IPS-18c (cell line): ENCODE results near the gene IGLON5.
A peak's percentile ranks its signal among the peaks of the same experiment; 100 is the strongest.

ENCODE experiments used
- H3K4me3 ChIP-seq: 2 replicates; pipeline ENCODE4 v1.7.0; 2013; ENCODE audit warnings: low read depth, mild to moderate bottlenecking, low read length, moderate library complexity; ENCODE audit not compliant: insufficient read depth
- H3K9me3 ChIP-seq: one replicate; pipeline ENCODE4 v1.6.1; 2013; ENCODE audit warnings: mild to moderate bottlenecking, low read length, moderate library complexity; ENCODE audit not compliant: control insufficient read depth, insufficient read depth

IGLON5 gene

DNA sequence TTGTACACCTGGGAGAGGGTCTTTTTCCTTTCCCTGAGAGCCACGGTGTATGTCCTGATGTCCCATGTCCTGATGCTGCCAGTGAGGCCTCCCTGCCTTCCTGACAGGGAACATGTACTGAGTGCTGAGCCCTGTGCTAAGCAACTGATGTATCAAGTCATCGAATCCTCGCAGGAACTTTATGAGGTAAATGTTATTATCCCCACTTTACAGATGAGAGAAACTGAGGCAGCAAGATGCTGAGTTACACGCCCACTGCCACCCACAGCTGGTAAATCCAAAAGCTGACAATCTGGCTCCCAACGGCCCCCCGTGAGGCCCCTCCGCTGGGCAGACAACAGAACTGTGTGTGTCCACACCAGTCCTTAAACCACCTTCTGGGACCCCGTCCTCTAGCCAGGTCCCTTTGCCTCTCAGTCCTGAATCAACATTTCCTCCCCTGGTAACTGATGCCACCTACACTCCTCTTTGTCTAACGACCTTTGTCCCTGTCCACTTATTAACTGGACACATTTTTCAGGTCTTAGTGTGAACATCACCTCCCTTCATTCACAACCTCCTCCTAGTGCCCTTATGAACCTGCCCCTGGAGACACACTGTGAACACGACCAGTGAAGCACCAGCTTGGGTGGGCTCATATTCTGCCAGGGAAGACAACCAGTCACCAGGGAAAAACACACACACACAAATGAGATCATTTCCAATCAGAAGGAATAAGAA is 35.9 kb downstream of the IGLON5 start:
- no peak overlapping the region for H3K4me3 ChIP-seq
- no peaks in the 10 kb centered on the region for H3K9me3 ChIP-seq

DNA sequence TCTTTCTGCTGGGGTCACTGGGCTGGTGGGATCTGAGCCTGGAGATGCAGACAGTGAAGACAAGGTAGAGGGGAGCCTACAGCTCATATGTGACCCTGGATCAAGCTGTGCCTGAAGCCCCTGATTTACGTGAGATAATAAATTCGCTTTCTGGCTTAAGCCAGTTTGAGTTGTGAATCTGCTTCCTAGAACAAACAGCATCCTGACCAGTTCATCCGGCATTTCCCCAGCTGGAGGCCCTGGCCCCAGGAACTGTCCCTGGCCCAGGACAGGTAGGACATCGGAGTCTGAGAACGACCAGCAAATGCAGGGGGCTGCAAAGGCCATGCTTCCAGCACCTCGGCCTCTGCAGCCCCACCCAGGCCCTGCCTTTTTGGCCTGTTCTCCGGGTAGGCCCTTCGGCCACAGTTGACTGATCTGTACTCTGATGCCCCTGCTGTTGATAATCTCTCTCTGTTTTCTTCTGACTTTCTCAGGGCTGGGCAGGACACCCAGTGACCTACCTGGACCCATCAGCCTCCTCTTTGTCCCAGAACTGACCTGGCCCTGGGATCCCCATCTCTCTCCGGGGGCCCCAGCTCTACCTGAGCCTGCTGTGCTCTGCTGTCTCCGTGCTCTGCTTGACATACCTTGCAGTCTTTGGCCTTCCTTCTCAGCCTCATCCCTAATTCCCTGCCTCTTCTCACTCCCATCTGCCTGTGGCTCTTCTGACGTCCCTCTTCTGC is 40.0 kb downstream of the IGLON5 start:
- H3K4me3 ChIP-seq, result no peak overlapping the region
- H3K9me3 ChIP-seq, result no peaks in the 10 kb centered on the region

DNA sequence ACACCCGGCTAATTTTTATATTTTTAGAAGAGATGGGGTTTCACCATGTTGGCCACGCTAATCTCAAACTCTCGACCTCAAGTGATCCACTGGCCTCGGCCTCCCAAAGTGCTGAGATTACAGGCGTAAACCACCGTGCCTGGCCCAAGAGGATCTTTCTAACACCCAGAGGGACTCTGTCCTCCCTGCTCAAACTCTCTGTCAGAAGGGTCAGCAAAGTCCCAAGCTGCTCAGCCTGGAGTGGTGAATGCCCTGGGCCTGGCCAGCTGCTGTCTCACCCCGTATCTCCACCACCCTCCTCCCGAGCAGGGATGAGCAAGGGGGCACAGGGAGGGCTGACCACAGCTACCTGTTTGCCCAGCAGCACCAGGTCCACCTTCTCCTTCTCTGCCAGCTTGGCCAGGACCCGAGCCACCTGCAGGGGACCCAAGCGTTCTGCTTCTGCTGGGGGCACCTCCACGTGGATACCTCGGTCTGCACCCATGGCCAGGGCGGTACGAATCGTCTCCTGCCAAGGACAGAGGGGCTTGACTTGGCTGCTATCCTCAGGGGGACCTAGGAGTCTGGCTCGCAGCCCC is 41.4 kb downstream of the IGLON5 start:
- no peak overlapping the region for H3K4me3 ChIP-seq
- no peaks in the 10 kb centered on the region for H3K9me3 ChIP-seq

DNA sequence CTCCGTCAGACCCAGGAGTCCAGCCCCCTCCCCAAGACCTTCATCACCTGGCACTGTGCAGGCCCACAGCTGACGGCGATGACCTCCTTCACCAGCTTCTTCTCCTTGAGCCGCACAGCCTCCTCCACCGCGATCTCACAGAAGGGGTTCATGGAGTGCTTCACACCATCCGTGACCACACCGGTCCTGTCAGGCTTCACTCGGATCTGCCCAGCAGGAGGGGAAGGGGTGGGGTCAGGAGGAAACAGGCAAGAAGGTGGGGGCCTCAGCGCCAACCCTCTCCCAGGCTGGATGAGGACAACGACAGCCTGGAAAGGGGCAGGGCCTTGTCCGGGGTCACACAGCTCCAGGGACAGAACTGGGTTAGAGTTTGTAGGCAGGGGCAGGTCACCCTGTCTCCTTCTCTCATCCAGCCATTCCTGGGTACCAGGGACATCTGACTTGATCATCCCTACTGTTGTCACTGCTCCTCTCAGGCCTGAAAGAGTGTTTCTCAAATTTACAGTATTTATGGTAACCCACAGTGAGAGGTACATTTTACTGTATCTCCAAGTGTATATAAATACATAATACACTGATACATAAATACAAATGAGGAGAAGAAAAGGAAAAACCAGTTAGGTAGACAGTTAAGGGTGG is 42.8 kb downstream of the IGLON5 start:
- no peaks in the 10 kb centered on the region for H3K9me3 ChIP-seq
- H3K4me3 ChIP-seq, result no peak overlapping the region

DNA sequence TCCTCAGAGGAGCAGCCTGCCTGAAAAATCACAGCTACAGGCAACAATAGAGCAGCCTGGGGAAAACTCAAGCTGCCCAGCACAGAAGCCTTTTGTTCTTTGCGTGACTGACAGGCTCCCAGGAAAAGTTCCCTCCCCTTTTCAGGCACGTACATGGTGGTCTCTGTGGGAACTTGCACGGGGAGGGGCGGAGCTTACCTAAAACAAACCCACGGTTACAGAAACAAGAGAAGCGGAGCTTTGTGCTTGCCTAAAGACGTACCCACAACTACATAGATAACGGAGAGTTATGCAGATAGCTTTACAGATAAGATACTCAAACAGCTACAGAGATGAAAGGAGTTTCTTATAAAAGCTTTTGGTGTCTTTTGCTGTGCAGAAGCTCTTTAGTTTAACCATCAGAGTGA is 43.3 kb downstream of the IGLON5 start:
- no peak overlapping the region for H3K4me3 ChIP-seq
- H3K9me3 ChIP-seq, result no peaks in the 10 kb centered on the region

DNA sequence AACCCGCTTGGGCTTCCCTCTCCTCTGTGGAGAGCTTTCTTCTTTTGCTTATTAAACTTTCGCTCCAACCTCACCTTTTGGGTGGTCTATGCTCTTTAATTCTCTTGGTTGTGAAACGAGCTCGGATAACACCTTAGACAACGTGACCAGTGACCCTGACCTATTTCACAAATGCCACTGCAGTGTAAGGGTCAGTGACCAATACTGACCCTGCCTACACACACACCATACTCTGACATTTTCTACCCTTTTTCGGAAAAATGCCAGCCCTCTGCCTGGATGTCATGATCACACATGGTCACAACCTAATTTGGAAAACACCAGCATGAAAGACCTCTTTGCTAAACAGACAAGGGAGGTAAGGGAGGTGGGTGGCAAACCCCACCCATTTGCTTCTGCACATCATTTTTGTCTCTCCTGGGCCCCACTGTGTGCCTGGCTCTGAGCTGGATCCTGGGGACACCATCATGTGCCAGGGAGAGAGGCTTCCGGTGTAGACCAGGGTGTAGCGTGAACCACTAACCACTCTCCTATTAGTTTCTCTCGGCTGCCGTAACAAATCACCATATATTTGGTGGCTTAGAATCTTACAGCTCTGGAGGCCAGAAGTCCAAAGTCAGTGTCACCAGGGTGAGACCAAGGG is 44.8 kb downstream of the IGLON5 start:
- H3K9me3 ChIP-seq, result no peaks in the 10 kb centered on the region

DNA sequence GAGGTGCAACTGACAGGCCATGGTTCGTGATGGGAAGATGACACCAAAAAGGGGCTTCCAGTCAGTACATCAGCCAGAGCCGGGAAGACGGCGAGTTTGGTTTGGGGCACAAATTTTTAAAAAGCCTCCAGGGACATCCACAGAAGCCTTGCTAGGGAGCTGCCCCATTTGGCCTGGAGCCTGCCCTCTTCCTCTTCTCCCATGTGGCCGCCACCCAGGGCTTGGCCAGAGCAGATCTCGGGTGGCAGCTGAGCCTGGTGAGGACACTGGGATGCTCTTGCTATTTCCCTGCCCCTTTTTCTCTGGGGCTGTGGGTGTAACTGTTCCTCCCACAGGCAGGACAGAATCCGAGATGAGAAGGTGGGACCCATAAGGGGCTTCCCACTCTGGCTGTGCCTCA is 46.5 kb downstream of the IGLON5 start:
- no peak overlapping the region for H3K4me3 ChIP-seq

More for the DNA sequence above, 44.8 kb downstream of the IGLON5 start:
- H3K4me3 ChIP-seq, result no peak overlapping the region

DNA sequence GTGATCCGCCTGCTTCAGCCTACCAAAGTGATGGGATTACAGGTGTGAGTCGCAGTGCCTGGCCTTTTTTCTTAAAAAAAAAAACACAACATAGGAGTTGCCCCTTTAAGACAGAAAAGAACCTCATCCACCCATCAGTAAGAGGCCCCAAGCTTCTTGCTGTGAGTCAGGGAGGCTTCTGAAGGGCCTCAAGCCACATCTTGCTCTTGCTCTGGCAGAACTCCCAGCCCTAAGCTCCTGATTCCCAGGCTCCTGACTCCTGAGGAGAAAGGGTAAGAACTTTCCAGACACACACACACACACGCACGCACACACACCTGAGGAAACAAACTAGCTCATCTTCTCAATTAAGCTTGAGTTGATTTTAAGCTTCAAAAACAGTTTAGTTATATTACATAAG is 47.9 kb downstream of the IGLON5 start:
- H3K4me3 ChIP-seq, result no peak overlapping the region
- H3K9me3 ChIP-seq, result no peaks in the 10 kb centered on the region

More for the DNA sequence above, 46.5 kb downstream of the IGLON5 start:
- H3K9me3 ChIP-seq, result no peaks in the 10 kb centered on the region

DNA sequence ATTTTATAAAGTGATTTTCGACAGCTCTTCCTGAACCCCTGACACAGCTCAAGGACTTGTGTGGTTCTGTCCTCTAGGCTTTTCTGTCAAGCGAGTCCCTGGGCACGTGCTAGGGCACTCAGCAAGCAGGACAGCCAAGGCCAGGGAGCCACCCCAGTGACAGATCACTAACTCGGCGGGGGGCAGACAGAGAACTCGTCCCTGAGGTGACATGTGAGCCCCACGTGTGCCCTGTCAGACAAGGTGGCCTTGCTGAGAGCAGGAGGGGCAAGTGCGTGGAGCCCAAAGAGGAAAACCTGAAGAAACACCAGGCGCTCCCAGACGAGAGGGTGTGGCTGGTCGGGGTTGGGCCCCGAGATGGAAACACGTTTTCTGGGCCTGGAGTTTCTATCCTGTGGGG is 49.8 kb downstream of the IGLON5 start:
- Histone ChIP-seq H3K9me3 (no peaks in the 10 kb centered on the region), H3K4me3 (no peak overlapping the region)

DNA sequence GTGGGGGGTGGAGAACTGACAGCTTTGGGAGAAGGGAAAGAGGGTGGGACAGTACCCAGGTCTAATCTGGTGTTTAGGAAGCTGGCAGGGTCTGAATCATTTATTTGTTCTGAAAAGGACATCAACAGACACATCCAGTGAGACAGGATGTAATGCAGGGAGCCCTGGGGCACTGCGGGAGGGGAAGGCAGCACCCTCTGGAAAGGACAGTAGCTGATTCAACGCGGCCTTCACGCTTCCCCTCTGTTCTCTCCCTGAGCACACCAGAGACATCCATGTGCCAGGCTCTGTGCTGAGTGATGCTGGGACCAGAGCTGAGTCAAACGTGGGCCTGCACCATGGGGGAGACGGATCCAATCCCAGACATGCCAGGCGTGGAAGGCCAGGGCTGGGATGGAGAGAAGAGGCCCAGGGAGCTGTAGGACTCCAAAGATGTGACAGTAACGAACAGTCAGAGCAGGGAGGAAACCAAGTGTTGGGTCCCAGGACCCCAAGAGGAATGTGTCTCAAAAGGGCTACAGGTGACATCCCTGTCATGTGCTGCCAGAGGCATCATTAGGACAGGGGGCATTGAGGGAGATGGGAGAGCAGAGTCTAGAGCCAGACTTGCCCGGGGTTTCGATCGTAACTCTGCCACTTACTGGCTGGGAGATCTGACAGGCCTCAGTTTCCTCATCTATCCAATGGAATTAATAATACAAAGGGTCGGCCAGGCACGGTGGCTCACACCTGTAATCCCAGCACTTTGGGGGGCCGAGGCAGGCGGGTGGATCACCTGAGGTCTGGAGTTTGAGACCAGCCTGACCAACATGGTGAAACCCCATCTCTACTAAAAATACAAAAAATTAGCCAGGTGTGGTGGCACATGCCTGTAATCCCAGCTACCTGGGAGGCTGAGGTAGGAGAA is 53.0 kb downstream of the IGLON5 start:
- no peaks in the 10 kb centered on the region for H3K9me3 ChIP-seq
- H3K4me3 ChIP-seq, result no peak overlapping the region

DNA sequence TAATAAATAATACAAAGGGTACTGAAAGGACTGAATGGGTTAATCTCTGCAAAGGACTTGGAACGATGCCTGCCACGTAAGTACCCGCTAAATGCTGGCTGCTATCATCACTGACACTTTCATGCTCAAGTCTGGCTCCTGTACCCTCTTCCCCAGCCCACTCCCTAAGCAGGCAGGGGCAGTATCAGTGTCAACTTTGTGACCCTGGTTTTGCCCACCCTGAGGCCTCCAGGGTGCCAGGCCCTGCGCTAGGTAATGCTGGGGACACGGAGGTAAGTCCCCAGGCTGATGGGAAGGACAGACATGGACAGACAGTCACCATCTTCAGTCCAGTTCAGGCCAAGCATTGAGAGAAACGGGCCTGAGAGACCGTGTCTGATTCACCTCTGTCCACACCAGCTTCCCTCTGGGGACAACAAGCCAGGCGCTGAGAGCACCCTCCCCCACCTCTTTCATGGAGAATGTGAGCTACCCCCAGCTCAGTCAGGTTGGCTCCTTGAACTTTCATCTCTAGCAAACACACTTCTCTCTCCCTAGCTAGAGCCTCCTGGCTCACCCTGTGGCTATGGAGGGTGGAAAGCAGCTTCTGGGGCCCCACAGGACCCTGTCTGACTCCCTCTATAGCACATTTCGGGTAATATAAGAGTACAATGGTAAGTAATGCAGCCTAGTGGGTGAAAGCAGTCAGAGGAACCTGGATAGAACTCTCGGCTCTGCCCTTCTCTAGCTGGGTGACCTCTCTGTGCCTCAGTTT is 53.9 kb downstream of the IGLON5 start:
- Histone ChIP-seq H3K4me3 (peak overlapping the region; percentile 71), H3K9me3 (no peaks in the 10 kb centered on the region)

DNA sequence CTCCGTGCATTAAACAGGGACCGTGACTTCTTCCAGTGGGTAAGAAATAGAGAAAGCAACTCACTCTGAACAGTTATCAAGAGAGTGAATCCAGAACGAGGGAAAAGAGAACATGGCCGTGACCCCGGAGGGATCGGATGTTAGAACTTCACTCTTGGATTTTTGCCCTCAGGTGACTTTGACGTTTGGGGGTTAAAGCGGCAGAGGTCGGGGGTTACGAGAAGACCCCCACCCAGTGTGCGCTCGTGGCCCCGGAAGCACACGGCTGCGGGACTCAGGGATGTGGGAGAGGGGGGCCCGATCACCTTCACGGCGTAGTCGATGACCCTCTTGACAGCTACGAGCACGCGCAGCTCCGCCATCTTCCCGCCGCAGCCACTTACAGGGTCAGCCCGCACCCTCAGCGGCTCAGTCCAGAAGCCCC is 54.5 kb downstream of the IGLON5 start, which contains the start of gene ETFB:
Gene ETFB, minus strand, starts transcription at position 424 of the 424 bp plus-strand sequence. Its CDS starts 62 bp downstream, at position 362.
- H3K9me3 ChIP-seq, result no peaks in the 10 kb centered on the region
- peak within 1 kb of the TSS; percentile 85 for H3K4me3 ChIP-seq

DNA sequence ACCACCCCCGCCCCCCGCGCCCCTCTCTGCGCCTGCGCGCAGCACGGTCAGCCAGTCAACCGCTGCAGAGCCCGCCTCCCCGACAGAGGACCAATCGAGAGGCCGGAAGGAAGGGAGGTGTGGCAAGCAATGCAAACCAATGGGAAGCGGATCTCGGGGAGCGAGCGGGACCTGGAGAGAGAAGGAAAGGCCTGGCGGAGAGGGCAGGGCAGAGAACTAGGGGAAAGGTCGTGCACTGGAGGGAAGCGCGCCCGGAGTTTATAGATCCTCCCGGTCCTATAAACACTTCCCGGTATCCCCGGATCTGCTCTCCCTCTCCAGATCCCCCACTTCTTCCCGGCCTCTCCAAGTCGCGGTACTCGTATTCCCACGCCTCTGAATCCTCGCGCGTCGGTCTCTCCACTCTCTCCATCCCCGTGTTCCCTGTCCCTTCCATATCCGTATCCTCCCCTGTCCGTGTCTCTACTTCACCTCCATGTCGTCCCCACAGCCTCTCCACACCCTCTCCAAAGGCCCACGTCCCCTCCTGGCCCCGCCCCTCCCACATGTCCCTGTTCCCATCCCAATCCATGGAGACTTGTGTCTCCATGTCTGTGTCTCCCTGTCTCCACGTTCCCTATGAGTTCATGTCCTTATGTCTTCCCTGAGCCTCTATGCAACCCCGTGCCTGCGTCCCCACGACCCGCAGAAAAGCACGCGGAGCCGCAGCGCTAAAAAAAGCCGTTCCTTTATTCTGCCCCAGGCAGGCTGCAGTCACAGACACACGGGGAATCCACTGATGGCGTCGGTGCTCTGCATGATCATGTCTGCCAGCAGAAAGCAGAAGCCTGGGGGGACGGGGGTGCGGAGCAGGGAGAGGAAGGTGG is 55.2 kb downstream of the IGLON5 start:
- peak overlapping the region; percentile 85 for H3K4me3 ChIP-seq
- no peaks in the 10 kb centered on the region for H3K9me3 ChIP-seq

DNA sequence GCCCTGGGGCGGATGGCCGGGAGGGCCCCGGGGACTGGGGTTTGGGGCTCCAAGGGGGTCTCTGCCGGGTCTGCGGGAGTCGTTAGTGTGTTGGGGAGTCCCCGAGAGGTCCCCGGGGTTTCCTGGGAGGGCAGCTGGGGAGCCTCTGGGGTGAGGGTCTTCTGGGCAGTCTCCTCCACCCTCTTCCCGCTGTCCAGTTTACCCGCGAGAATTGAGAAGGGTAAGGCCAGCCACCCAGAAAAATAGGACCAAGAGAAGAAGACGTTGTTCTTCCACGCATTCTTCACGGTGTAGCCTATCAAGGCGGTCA is 55.8 kb downstream of the IGLON5 start:
- Histone ChIP-seq H3K9me3 (no peaks in the 10 kb centered on the region), H3K4me3 (peak overlapping the region; percentile 85)
